GM10266 (cell line): ENCODE results near the gene USHBP1.

Experiments used
- DNase-seq: peaks from one replicate; pipeline ENCODE4 v3.0.0; 2012; ENCODE audit errors: extremely low spot score
- TF ChIP-seq, protein P1 (sequence below): IDR thresholded peaks from 2 replicates; pipeline ENCODE4 v1.5.1; 2012; ENCODE audit warnings: mild to moderate bottlenecking, low read depth; ENCODE audit not compliant: control insufficient read depth, insufficient read depth; ENCODE audit errors: missing control alignments

Gene USHBP1, protein sequence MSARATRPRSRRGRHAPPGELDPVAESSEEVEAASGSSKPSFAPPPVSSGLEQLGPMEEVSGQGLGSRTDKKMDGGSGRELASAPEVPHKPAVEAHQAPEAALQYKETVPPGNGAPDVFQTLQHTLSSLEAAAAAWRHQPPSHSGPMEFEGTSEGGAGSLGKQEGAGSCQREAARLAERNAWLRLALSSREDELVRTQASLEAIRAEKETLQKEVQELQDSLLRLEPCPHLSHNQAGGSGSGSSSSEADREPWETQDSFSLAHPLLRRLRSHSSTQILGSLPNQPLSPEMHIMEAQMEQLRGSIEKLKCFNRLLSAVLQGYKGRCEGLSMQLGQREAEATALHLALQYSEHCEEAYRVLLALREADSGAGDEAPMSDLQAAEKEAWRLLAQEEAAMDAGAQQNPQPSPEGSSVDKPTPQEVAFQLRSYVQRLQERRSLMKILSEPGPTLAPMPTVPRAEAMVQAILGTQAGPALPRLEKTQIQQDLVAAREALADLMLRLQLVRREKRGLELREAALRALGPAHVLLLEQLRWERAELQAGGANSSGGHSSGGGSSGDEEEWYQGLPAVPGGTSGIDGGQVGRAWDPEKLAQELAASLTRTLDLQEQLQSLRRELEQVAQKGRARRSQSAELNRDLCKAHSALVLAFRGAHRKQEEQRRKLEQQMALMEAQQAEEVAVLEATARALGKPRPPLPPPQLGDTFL

DNA sequence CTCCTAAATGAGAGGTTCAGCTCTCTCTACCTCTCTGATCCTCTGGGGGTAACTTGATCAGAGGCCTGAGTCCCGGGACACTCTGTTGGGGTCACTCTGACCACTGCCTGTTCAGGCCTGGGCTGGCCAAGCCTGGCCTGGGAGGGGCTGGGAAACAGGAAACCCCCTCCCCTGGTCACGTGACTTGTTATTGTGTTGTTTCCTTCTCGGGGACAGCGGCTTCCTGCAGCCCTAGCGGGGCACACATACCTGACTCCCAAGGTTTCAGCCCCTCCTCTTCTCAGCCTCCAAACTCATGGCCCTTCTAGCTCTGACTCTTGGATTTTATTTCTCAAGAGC lies at the start of gene USHBP1:
Gene USHBP1 (minus strand): TSS at position 105 of the 339 bp plus-strand sequence. CDS start 446 bp downstream, outside the sequence.
- TF ChIP-seq, protein P1, sequence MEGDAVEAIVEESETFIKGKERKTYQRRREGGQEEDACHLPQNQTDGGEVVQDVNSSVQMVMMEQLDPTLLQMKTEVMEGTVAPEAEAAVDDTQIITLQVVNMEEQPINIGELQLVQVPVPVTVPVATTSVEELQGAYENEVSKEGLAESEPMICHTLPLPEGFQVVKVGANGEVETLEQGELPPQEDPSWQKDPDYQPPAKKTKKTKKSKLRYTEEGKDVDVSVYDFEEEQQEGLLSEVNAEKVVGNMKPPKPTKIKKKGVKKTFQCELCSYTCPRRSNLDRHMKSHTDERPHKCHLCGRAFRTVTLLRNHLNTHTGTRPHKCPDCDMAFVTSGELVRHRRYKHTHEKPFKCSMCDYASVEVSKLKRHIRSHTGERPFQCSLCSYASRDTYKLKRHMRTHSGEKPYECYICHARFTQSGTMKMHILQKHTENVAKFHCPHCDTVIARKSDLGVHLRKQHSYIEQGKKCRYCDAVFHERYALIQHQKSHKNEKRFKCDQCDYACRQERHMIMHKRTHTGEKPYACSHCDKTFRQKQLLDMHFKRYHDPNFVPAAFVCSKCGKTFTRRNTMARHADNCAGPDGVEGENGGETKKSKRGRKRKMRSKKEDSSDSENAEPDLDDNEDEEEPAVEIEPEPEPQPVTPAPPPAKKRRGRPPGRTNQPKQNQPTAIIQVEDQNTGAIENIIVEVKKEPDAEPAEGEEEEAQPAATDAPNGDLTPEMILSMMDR: no peak
- no peak for DNase-seq

DNA sequence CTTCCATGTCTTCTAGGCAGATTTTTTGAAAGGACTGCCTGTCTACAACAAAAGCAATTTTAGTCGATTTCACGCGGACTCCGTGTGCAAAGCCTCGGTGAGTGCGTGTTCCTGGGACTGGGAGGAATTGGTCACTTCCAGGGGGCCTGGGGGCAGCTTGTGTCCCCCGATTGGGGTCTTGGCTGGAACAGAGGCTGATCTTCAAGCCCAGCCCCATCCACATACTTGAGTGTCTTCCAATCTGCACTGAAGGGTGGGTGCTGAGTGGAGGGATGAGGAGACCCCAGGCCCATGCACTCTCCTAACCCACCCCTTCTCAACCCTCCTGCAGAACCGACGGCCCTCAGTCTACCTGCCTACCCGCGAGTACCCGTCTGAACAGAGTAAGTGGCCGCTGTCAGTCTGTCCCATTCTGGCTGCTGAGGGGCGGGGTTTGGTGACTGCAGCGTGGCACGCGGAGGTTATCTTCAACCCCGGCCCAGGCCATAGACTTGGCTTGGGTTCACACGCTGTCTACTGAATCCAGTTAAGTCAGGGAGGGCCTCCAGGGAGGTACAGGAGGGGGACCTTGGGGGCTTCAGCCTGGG lies 49.6 kb upstream of the USHBP1 start:
- no peak for DNase-seq
- TF ChIP-seq, protein P1: no peak

DNA sequence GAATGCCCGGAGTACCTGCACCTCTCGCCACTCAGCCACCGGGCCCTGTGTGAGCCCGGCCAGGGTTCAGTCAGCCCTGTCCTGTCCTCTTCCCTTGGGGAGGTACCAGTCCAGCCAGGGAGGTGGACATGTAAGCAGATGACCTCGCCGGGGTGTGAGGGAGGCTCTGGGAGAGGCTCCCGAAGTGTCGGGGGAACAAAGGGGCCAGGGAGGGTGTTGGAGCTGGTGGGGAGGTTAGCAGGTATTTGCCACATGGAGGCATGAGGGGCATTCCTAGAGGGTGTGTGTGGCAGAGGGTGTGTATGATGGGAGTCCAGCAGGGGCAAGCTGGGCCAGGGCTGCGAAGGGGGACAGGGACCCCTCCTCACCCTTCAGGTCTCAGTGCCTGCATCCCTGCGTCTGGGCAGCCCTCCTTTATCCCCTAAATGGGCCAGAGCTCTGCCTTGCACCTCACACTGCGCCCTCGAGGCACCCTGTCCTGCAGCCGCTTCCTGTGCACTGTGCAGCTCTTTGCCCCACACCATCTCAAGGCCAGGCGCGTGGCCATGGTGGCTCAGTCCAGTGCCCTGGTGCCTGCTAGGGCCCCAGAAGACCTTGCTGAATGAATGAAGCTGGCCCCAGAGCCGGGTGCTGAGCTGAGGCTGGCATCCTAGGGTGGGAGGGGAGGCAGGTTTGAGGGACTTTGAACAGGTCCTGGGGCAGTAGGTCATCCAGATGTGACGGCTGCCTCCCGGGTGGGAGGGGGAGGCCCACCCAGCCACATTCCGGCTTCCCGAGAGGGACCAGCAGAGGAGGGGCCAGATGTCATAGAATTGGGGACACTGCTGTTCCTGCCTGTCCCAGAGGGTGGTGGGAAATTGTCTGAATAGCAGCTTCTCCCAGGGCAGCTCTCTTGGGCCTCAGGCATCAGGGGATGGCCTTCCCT lies 47.9 kb upstream of the USHBP1 start:
- no peak for DNase-seq
- TF ChIP-seq, protein P1: no peak

DNA sequence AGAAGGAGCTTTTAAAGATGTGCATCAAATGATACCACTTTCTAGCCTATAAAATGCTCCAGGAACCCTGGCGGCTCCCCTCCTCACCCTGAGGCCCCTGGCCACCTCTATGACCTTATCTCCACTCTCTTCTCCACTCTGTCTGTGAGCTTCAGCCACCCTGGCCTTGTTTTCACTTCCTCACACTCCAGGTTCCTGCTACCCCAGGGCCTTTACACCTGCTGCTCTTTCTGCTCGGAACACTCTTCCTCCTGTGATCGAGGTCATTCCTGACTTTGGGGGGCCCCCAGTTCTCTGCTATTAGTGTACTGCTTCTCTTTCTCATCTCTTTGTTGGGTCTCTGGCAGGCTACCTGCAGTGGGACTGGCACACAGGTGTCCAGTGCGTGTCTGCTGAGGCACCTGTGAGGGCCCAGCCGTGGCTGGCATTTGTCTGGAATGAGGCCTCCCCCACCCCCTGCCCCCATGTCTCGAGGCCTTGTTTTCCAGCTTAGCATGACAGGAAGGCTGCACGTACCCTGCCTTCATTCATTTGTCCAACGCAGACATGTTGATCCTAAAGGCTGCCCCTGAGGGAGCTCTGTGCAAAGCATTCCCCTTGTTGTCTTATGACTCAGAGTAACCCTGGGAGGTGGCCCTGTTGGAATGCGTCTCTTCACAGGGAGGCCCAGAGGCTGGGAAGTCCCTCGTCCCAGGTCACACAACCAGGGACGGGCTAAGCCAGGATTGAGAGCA lies 47.1 kb upstream of the USHBP1 start:
- DNase-seq: no peak
- TF ChIP-seq, protein P1: no peak

DNA sequence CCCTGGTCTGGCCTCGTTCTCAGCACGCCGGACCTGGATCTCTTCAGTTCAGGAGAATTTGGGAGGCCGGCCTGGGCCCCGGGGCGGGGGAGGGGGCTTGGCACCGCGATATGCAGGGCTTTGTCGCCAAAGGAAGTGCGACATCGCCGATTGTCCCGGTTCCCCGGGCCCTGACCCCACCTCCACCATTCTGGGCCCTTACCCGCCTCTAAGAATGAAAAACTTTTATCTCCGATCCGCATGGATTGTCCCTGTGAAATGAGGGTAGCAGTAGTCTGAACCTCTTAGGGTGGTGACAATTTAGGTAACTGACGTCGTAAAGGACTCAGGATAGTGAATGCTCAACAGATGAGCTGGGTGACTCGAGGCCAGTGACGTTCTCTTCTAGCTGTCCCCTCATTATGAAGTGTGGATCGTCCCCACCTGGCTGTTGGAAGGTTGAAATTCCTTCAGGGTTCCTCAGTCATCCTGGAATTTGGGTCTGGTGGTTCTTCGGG lies 45.5 kb upstream of the USHBP1 start:
- TF ChIP-seq, protein P1: no peak
- DNase-seq: no peak
